Panc1 (cell line): Measurements from ENCODE around the gene H6PD. TPM values are rescaled to one million over a fixed set of nuclear protein-coding genes. Genes with fewer than 3 reads are reported as not detected.

Experiments
- ATAC-seq: fragments of 200-7000 bp; cut with Tn5 transposase; 2 replicates; pipeline ENCODE4 v1.9.1; 2020; ENCODE audit warnings: mild to moderate bottlenecking, moderate library complexity
- BruUV-seq: library from RNA; stranded (reverse); fragments of 400-500 nt; replicated peaks from 2 replicates; lab custom pipeline; 2021; lab: Mats Ljungman, UMichigan
- CTCF ChIA-PET: fragments of 300-600 bp; sonication (Branson Sonifier 250); formaldehyde crosslinking; loops from one replicate; lab custom pipeline; 2022; ENCODE audit warnings: antibody characterized with exemption; lab: Charles Lee
- POLR2A ChIA-PET: fragments of 300-600 bp; sonication (Branson Sonifier 250); formaldehyde crosslinking; loops from one replicate; lab custom pipeline; 2022; ENCODE audit warnings: antibody characterized with exemption; lab: Charles Lee
- DNase-seq: peaks from one replicate; pipeline ENCODE4 v3.0.0-alpha.2; 2010; ENCODE audit warnings: low read depth, low spot score
- H3K27ac ChIP-seq: 2 replicates; pipeline ENCODE4 v1.5.1; 2011; ENCODE audit warnings: mild to moderate bottlenecking, low read length, inconsistent platforms
- H3K27me3 ChIP-seq: fragments of 200-500 bp; sonication (Bioruptor generic); 2 replicates; pipeline ENCODE4 v1.6.0; 2014; ENCODE audit warnings: low read length, inconsistent platforms; ENCODE audit not compliant: control insufficient read depth, insufficient read depth
- H3K36me3 ChIP-seq: fragments of 200-500 bp; sonication (Bioruptor generic); 2 replicates; pipeline ENCODE4 v1.5.1; 2014; ENCODE audit warnings: inconsistent platforms, mild to moderate bottlenecking, low read length, moderate library complexity; ENCODE audit not compliant: control insufficient read depth, insufficient read depth
- H3K4me1 ChIP-seq: 2 replicates; pipeline ENCODE4 v1.5.1; 2011; ENCODE audit warnings: inconsistent platforms, mild to moderate bottlenecking, low read length, moderate library complexity; ENCODE audit not compliant: control insufficient read depth, insufficient read depth
- H3K4me3 ChIP-seq, 2 experiments: 2 replicates each; pipeline ENCODE4 v1.5.1; 2011 to 2012; ENCODE audit warnings: low read depth in 2 of 2, low read length in 2 of 2, mild to moderate bottlenecking in 2 of 2, inconsistent platforms in 1 of 2, moderate library complexity in 1 of 2
- H3K9me3 ChIP-seq: fragments of 200-500 bp; sonication (Bioruptor generic); 2 replicates; pipeline ENCODE4 v1.5.1; 2014; ENCODE audit warnings: low read depth, mild to moderate bottlenecking, inconsistent platforms, low read length, moderate library complexity; ENCODE audit not compliant: control insufficient read depth, insufficient read depth
- POLR2AphosphoS5 ChIP-seq: IDR thresholded peaks from 2 replicates; pipeline ENCODE4 v1.6.1; 2012; ENCODE audit warnings: mild to moderate bottlenecking, low read depth, low read length, moderate library complexity
- SIN3A ChIP-seq: IDR thresholded peaks from 2 replicates; pipeline ENCODE4 v1.6.1; 2012; ENCODE audit warnings: low read depth, mild to moderate bottlenecking, low read length, moderate library complexity, borderline replicate concordance; ENCODE audit not compliant: insufficient read depth
- TCF7L2 ChIP-seq: IDR thresholded peaks from 2 replicates; pipeline ENCODE4 v1.6.1; 2011; ENCODE audit warnings: mild to moderate bottlenecking, low read depth, low read length, inconsistent platforms
- in situ Hi-C: cut with HindIII; loops from 2 replicates; pipeline ENCODE4 v1.10.0; 2016; ENCODE audit warnings: low sequenced_read_pairs, low pct_unique_long_range_greater_than_20kb
- intact Hi-C: fragments of 100-400 bp; cut with micrococcal nuclease; formaldehyde crosslinking; loops from one replicate; pipeline ENCODE4 v1.10.0; 2022; ENCODE audit not compliant: unreplicated experiment
- total RNA-seq: library from RNA; stranded (reverse); gene quantifications from one replicate; pipeline ENCODE4 v1.2.1, GENCODE V29; 2021; ENCODE audit not compliant: unreplicated experiment
- TF ChIP-seq, protein P1 (sequence below), 2 experiments: IDR thresholded peaks; 2 replicates each; pipeline ENCODE4 v1.6.1; 2011 to 2012; ENCODE audit warnings: low read depth in 2 of 2, control low read depth in 1 of 2, low read length in 1 of 2, mild to moderate bottlenecking in 1 of 2, moderate library complexity in 1 of 2; ENCODE audit not compliant: insufficient read depth in 1 of 2
- TF ChIP-seq, protein P2 (sequence below): fragments of 450-650 bp; IDR thresholded peaks from 2 replicates; pipeline ENCODE4 v1.5.1; 2017; ENCODE audit warnings: mild to moderate bottlenecking

Gene H6PD
- total RNA-seq, 1 experiment from 2014 or later, result 23.5 TPM

GRCh38 chr1:9319208-9319788, 84.7 kb downstream of the H6PD start:
- no peak for ATAC-seq
- Histone ChIP-seq H3K4me1 (peaks cover 95% of the 10 kb centered on the region), H3K27ac (peak overlapping the region; percentile 84), H3K27me3 (no peaks in the 10 kb centered on the region), H3K9me3 (no peaks in the 10 kb centered on the region), H3K36me3 (no peaks in the 10 kb centered on the region), H3K4me3 (no peak overlapping the region)
- no TSS peak for BruUV-seq
- DNase-seq, result no peak
- ChIA-PET POLR2A (no interaction called here), CTCF (interaction anchor here (2.4 kb wide), 1 partner anchor 30 kb away, joined by 6 read pairs; no protein-coding TSS in a partner anchor)
- TF ChIP-seq SIN3A, result no peak
- no peak for TF ChIP-seq POLR2AphosphoS5
- TF ChIP-seq TCF7L2, result no peak
- TF ChIP-seq, protein P1, sequence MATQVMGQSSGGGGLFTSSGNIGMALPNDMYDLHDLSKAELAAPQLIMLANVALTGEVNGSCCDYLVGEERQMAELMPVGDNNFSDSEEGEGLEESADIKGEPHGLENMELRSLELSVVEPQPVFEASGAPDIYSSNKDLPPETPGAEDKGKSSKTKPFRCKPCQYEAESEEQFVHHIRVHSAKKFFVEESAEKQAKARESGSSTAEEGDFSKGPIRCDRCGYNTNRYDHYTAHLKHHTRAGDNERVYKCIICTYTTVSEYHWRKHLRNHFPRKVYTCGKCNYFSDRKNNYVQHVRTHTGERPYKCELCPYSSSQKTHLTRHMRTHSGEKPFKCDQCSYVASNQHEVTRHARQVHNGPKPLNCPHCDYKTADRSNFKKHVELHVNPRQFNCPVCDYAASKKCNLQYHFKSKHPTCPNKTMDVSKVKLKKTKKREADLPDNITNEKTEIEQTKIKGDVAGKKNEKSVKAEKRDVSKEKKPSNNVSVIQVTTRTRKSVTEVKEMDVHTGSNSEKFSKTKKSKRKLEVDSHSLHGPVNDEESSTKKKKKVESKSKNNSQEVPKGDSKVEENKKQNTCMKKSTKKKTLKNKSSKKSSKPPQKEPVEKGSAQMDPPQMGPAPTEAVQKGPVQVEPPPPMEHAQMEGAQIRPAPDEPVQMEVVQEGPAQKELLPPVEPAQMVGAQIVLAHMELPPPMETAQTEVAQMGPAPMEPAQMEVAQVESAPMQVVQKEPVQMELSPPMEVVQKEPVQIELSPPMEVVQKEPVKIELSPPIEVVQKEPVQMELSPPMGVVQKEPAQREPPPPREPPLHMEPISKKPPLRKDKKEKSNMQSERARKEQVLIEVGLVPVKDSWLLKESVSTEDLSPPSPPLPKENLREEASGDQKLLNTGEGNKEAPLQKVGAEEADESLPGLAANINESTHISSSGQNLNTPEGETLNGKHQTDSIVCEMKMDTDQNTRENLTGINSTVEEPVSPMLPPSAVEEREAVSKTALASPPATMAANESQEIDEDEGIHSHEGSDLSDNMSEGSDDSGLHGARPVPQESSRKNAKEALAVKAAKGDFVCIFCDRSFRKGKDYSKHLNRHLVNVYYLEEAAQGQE (IDR thresholded peaks at IDR 0.05; ENCODE audit: insufficient read depth in 1 of 2, low read depth in 2 of 2, low read length in 1 of 2), result no peak
- TF ChIP-seq, protein P2, sequence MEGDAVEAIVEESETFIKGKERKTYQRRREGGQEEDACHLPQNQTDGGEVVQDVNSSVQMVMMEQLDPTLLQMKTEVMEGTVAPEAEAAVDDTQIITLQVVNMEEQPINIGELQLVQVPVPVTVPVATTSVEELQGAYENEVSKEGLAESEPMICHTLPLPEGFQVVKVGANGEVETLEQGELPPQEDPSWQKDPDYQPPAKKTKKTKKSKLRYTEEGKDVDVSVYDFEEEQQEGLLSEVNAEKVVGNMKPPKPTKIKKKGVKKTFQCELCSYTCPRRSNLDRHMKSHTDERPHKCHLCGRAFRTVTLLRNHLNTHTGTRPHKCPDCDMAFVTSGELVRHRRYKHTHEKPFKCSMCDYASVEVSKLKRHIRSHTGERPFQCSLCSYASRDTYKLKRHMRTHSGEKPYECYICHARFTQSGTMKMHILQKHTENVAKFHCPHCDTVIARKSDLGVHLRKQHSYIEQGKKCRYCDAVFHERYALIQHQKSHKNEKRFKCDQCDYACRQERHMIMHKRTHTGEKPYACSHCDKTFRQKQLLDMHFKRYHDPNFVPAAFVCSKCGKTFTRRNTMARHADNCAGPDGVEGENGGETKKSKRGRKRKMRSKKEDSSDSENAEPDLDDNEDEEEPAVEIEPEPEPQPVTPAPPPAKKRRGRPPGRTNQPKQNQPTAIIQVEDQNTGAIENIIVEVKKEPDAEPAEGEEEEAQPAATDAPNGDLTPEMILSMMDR, result no peak
- in situ Hi-C loops, result no loop called here
- intact Hi-C loops, result no loop called here

- peaks cover 95% of the 10 kb centered on the region for H3K4me1 ChIP-seq
- no peak for DNase-seq
- H3K4me3 ChIP-seq, result no peak overlapping the region
- no peak for ATAC-seq
- POLR2A ChIA-PET, result no interaction called here
- H3K27me3 ChIP-seq, result no peaks in the 10 kb centered on the region
- in situ Hi-C loops, result no loop called here
- CTCF ChIA-PET, result no interaction called here
- intact Hi-C loops, result no loop called here
- TF ChIP-seq POLR2AphosphoS5 (no peak), SIN3A (no peak), TCF7L2 (no peak)
- TF ChIP-seq, protein P1 (IDR thresholded peaks at IDR 0.05; ENCODE audit: insufficient read depth in 1 of 2, low read depth in 2 of 2, low read length in 1 of 2), result no peak
- TF ChIP-seq, protein P2, result no peak
- no peaks in the 10 kb centered on the region for H3K36me3 ChIP-seq
- peak overlapping the region; percentile 84 for H3K27ac ChIP-seq
- no peaks in the 10 kb centered on the region for H3K9me3 ChIP-seq
- no TSS peak for BruUV-seq
Measured at GRCh38 chr1:9319789-9320519, 85.4 kb downstream of the H6PD start.
